HL-60 (cell line): ENCODE results near the gene DLEC1.

Experiments
- CTCF ChIP-seq: IDR thresholded peaks from one replicate; pipeline ENCODE4 v1.5.1; 2011; ENCODE audit warnings: low read length, control low read depth, inconsistent platforms; ENCODE audit not compliant: insufficient read depth
- GABPA ChIP-seq: IDR thresholded peaks from 2 replicates; pipeline ENCODE4 v1.6.1; 2012; ENCODE audit warnings: low read depth
- POLR2AphosphoS5 ChIP-seq: IDR thresholded peaks from 2 replicates; pipeline ENCODE4 v1.6.1; 2012; ENCODE audit warnings: low read depth
- TF ChIP-seq, protein P1 (sequence below): IDR thresholded peaks from 2 replicates; pipeline ENCODE4 v1.6.1; 2012; ENCODE audit warnings: low read depth; ENCODE audit not compliant: insufficient replicate concordance

DNA sequence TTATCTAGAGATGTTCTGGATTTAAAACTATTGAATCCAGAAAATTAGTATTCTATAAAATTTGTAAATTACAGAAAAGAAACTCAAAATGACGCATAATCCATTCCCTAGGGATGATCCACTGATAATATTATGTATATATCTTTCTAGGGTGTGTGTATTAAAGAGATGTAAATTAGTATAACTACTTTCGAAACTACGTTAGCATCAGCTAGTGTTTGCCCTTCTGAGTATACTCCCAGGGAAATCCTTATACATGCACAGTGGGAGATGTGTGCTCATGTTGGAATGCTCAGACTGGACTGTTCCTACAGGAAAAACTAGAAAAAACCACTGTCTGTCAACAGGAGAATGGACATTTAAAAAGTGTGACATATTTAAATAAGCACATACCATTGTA, 61.5 kb downstream of the DLEC1 start:
- no peak for TF ChIP-seq CTCF
- TF ChIP-seq POLR2AphosphoS5, result no peak
- TF ChIP-seq GABPA, result no peak
- TF ChIP-seq, protein P1, sequence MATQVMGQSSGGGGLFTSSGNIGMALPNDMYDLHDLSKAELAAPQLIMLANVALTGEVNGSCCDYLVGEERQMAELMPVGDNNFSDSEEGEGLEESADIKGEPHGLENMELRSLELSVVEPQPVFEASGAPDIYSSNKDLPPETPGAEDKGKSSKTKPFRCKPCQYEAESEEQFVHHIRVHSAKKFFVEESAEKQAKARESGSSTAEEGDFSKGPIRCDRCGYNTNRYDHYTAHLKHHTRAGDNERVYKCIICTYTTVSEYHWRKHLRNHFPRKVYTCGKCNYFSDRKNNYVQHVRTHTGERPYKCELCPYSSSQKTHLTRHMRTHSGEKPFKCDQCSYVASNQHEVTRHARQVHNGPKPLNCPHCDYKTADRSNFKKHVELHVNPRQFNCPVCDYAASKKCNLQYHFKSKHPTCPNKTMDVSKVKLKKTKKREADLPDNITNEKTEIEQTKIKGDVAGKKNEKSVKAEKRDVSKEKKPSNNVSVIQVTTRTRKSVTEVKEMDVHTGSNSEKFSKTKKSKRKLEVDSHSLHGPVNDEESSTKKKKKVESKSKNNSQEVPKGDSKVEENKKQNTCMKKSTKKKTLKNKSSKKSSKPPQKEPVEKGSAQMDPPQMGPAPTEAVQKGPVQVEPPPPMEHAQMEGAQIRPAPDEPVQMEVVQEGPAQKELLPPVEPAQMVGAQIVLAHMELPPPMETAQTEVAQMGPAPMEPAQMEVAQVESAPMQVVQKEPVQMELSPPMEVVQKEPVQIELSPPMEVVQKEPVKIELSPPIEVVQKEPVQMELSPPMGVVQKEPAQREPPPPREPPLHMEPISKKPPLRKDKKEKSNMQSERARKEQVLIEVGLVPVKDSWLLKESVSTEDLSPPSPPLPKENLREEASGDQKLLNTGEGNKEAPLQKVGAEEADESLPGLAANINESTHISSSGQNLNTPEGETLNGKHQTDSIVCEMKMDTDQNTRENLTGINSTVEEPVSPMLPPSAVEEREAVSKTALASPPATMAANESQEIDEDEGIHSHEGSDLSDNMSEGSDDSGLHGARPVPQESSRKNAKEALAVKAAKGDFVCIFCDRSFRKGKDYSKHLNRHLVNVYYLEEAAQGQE, result no peak
